Fibroblast of villous mesenchyme (primary cell): ENCODE results near the gene SCMH1. TPM values are rescaled to one million over a fixed set of nuclear protein-coding genes. Genes with fewer than 3 reads are reported as not detected.

Experiments used
- DNase-seq: peaks from one replicate; pipeline ENCODE4 v3.0.0-alpha.2; 2010; ENCODE audit warnings: low read depth
- H3K4me3 ChIP-seq: 2 replicates; pipeline ENCODE4 v1.5.1; 2011; ENCODE audit warnings: low read depth, mild to moderate bottlenecking, low read length
- CTCF ChIP-seq: IDR thresholded peaks from 2 replicates; pipeline ENCODE4 v1.5.1; 2012; ENCODE audit warnings: low read depth, mild to moderate bottlenecking, low read length; ENCODE audit not compliant: insufficient read depth
- total RNA-seq: library from RNA; depleted of rRNA; stranded (reverse); fragments of >200 nt; gene quantifications from 2 replicates; pipeline ENCODE4 v1.2.3, GENCODE V29; 2012

SCMH1 gene
- total RNA-seq, 1 donor, result 19.4 TPM

- no peak for TF ChIP-seq CTCF
- no peak overlapping the region for H3K4me3 ChIP-seq
- no peak for DNase-seq
Measured at GRCh38 chr1:41014871-41015270, 227.2 kb downstream of the SCMH1 start.

- DNase-seq, result no peak
- no peak for TF ChIP-seq CTCF
- H3K4me3 ChIP-seq, result no peak overlapping the region
Measured at GRCh38 chr1:41013796-41014195, 228.3 kb downstream of the SCMH1 start.

GRCh38 chr1:41013024-41013423 is 229.1 kb downstream of the SCMH1 start:
- no peak for TF ChIP-seq CTCF
- no peak overlapping the region for H3K4me3 ChIP-seq
- no peak for DNase-seq

- no peak for DNase-seq
- TF ChIP-seq CTCF, result no peak
- no peak overlapping the region for H3K4me3 ChIP-seq
Measured at GRCh38 chr1:41010345-41010744, 231.8 kb downstream of the SCMH1 start.

GRCh38 chr1:41009466-41009865 is 232.6 kb downstream of the SCMH1 start:
- DNase-seq, result no peak
- TF ChIP-seq CTCF, result no peak
- no peak overlapping the region for H3K4me3 ChIP-seq

GRCh38 chr1:41006942-41007865 is 234.9 kb downstream of the SCMH1 start:
- no peak overlapping the region for H3K4me3 ChIP-seq
- no peak for DNase-seq
- TF ChIP-seq CTCF, result no peak
